NCI-H187 treated with DMSO at 0.1 percent for 48 hours (cell line): ENCODE data around the gene MADD.
"Not testable (repeated sequence)": the region's sequence is repeated elsewhere in the genome, so short reads cannot be mapped to it uniquely, and the experiment has no call there.

Source experiments
- DNase-seq: peaks from one replicate; lab custom pipeline; 2025; lab: John Stamatoyannopoulos, UW

The MADD gene

GRCh38 chr11:47325271-47326041 lies 55.5 kb downstream of the MADD start:
- DNase-seq = no peak

DNA sequence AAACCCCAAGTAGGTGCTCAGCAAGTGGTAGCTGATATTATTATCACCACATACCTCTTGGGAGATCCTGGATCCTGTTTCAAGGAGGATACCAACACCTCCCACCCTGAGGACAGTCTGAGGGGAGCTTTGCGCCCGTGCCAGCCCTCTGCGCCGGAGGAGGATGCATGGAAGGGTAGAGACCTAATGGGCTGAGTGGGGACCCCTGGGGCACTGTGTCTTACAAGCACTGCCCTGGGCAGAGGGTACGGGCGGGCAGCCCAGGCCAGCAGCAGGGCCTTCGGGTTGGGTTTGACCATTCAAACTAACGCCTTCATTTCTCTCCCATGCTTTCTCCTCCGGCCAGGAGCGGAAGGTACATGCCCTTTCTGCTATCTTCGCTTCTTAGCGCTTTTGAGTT lies 56.3 kb downstream of the MADD start:
- no peak for DNase-seq

- DNase-seq = no peak
These were observed 57.1 kb downstream of the MADD start for GRCh38 chr11:47327025-47327424.

- DNase-seq = no peak
These were observed 58.0 kb downstream of the MADD start for GRCh38 chr11:47327949-47328348.

GRCh38 chr11:47328449-47329390 lies 58.8 kb downstream of the MADD start:
- no peak for DNase-seq

DNA sequence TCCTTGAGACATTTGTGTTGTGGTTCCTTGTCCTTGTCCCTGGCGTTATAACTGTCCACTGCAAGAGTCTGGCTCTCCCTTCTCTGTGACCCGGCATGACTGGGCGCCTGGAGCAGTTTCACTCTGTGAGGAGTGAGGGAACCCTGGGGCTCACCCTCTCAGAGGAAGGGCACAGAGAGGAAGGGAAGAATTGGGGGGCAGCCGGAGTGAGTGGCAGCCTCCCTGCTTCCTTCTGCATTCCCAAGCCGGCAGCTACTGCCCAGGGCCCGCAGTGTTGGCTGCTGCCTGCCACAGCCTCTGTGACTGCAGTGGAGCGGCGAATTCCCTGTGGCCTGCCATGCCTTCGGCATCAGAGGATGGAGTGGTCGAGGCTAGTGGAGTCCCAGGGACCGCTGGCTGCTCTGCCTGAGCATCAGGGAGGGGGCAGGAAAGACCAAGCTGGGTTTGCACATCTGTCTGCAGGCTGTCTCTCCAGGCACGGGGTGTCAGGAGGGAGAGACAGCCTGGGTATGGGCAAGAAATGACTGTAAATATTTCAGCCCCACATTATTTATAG lies 59.6 kb downstream of the MADD start:
- no peak for DNase-seq

DNA sequence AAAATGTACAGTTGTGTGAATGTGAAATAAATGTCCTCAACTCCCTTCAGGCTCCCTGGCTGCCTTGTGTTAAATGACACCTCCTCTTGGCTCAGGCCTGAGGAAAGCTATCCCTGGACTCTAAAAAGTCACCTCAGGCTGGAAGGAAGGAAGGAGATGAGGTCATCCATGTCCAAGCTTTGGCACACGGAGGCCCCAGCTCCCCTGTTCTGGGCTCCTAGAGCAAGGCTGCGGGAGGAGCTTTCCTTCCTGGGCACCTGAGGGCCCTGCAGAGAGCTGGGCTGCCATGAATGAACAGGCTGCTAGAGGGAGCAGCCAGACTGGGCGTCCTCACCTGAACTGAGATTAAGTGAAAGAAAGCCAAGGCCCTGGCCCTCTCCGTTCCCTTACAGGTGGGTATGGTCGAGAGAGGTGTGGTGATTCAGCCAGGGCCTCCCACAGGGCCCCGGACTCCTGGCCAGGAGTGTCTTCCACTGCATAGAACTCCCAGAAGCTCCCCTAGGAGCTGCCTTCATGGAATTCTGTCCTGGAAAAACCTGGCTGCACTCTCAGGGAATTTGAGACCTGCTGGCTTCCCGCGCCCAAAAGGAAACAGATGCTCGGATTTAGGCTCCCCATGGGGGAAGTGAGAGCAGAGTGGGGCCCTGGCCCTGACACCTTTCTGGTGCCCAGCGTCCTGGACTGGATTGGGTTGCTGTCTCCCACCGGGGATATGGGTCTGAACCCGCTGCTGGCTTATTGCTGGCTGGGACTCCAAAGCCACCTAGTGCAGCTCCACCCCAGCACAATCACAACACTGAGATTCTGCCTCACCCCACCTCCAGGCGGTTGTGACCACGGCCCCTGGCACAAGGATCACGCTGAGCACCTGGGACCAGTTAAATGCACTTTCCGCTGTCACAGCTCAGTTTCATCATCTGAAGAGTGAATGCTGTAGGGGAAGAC lies 60.3 kb downstream of the MADD start:
- DNase-seq = no peak

DNA sequence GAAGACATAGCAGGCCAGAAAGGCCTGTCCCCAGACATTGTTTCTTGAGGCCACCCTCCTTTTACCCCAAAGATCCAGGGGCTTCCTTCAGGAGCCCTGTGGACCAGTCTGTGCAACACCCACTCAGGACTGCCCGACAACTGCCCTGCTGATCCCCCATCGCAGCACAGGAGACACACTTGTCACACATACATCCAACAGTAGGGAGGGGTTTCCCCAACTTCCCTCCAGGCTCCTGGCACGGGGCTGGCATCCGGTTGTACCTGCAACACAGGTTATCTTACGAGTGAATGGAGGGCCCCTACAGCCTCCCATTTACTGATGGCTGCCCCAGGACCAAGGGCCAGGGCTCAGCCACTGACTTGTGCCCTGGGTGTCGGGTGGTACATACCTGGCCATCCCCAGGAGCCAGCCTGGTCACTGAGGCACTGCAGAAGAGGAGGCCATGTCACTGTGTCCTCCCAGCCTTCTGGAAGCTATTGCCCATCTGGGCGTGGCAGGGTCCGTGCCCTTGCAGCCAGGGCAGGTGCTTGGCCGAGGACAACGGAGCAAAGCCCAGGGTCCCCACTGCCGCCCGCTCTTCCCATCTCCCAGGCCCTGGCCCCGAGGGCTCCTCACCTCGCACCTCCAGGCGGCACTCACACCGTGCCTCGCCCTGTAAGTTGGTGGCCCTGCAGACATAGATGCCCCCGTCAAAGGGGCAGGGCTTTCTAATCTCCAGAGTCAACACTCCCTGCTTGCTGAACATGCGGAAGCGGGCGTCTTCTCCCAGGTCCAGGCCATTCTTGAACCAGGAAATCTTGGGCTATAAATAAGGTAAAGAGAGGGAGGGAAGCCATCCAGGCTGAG lies 61.7 kb downstream of the MADD start:
- no peak for DNase-seq

DNA sequence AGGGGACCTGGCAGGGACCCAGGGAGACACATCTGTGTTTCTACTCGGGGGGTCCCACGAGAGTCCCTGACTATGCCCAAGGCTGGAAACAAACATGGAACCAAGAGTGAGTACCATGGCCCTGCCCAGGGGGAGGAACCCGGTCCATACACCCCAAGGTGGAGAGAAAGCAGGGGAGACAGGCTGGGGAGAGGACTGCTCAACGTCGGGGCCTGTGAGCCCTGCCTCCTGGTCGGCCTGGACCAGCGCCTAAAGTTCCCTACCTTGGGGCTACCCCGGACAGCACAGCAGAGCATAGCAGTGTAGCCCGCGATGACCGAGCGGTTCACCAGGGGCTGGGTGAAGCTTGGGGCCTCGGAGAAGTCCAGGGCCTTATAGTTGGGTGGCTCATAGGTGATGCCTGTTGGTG lies 62.4 kb downstream of the MADD start:
- no peak for DNase-seq

DNA sequence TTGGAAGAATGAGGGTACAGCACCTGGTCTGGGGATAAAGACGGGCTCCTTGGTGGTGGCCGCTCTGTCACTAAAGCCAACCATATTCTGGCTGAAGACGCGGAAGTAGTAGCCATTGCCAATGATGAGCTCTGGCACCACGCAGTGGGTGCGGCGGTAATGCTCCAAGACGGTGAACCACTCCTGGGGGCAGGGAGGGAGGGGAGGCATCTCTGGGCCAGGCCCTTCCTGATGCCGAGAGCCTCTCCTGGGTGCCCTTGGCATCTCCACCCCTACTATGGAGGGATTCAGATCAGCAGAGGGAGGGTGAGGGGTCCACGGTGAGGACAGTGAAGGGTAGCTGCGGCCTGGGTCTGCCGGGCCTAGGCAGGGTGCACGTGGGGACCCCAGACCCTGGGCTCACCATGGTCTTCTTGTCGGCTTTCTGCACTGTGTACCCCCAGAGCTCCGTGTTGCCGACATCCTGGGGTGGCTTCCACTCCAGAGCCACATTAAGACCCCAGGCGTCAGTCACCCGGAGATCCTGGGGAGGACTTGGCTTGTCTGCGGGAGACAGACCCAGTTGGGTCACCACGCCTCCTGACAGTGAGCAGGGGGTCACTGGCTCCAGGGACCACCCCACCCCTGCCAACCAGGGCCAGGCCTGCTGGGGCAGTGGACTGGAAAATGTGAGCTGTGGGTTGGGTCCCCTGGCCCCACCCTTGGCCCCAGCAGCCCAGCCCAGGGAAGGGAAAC lies 63.0 kb downstream of the MADD start:
- DNase-seq = no peak

DNA sequence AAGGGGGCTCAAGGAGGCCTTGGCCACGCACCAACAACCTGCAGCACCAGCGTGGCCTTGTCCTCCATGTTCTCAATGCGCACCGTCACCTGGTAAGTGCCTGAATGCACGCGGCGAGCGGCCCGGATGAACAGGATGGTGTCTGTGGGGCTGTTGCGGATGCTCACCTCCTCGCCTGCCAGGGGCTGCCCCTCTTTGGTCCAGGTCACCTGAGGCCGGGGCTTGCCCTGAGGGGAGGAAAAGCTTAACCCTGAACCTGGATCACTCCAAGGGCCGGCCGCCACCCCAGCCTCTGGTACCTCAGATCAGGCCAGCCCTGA lies 63.6 kb downstream of the MADD start:
- DNase-seq = no peak

GRCh38 chr11:47333886-47334443 lies 64.0 kb downstream of the MADD start:
- DNase-seq = no peak

DNA sequence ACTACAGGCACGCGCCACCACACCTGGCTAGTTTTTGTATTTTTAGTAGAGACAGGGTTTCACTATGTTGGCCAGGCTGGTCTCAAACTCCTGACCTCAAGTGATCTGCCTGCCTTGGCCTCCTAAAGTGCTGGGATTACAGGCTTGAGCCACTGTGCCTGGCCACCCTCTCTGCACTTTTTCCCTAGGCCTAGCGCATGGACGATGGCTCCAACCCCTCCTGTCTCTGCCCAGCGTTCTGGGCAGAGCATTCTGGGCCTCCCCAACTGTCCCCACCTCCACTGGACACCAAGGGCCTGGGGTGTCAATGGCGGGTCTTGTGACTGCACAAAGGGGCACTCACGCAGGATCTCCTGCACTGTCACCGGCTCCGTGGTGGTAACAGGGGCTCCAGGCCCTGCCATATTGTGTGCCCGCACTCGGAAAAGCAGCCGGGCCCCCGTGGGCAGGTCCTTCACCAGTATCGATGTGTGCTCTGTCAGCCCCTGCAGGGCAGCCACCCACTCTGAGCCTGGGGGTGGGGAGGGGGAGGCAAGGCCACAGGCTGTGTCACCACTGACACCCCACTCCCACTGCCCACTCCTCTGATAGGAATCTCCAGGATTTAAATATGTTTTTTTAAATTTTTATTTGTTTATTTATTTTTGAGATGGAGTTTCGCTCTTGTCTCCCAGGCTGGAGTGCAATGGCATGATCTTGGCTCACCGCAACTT lies 64.9 kb downstream of the MADD start:
- not testable (repeated sequence) for DNase-seq

DNA sequence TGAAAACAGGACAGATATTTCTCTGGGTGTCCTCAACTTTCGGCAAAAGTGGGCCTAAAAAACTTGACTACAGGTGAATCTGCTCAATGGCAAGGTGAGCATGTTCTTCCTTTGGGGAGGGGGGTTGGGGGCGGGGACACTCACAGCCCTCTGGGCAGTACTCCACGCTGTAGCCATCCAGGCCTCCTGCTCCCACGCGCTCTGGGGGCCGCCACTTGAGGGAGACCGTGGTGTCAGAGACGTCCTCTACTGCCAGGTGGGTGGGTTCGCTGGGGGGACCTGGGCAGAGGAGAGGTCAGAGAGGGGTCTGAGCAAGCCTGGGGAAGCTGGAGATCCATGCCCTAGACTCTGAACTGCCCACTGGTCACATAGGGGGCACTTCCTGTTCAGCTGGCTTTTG lies 65.8 kb downstream of the MADD start:
- no peak for DNase-seq

GRCh38 chr11:47336595-47336994 lies 66.7 kb downstream of the MADD start:
- DNase-seq = no peak

- DNase-seq = no peak
These were observed 67.4 kb downstream of the MADD start for GRCh38 chr11:47337229-47337924.

DNA sequence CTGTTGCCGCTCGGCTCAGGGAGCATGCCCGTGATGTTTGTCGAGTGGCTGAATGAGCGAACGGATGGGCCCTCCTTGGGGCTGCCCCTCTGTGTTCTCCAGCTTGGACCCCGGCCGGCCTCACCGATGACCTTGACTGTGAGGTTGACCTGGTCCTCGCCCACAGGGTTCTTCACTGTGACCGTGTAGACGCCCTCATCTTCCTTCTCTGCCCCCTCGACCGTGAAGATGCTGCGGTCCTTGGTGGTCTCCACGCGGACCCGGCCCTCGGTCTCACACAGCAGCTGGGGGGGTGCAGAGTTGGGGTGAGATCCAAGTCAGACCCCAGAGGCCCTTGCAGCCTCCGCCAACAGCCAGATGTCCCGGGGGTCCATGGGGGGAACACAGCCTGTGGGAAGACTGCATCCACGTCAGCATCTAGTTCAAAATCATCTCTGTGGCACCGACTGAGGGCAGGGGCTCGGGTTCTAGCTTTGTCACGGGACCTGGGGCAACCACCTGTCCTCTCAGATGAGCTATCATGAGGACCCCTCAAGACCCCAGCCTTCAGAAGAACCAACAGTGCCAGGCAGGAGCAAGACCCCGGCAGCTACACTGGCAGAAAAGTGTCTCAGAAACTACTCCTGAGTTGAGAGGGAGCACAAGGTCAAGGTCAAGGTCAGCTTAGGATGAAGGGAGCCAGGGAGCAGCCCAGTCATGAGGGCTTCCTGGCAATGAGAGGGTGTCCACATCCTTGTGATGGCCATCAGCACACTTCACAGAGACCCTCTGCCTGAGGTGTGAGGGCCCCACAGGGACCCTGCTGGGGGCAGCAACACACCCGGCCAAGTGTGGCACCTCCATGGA lies 68.7 kb downstream of the MADD start:
- DNase-seq = no peak

- no peak for DNase-seq
These were observed 70.1 kb downstream of the MADD start for GRCh38 chr11:47340010-47340409.
